IMR-90 (cell line): ENCODE measurements around the gene CXCL12.

Experiments
- BHLHE40 ChIP-seq: fragments of 150-350 bp; IDR thresholded peaks from 2 replicates; pipeline ENCODE4 v1.6.1; 2016; ENCODE audit warnings: mild to moderate bottlenecking, low read depth, low read length
- CEBPB ChIP-seq: IDR thresholded peaks from 2 replicates; pipeline ENCODE4 v1.6.1; 2012; ENCODE audit warnings: low read depth, low read length, improper control_type of control experiment
- FOS ChIP-seq: fragments of 150-350 bp; IDR thresholded peaks from 2 replicates; pipeline ENCODE4 v1.6.1; 2016; ENCODE audit warnings: low read depth, low read length
- MAFK ChIP-seq: IDR thresholded peaks from 2 replicates; pipeline ENCODE4 v1.6.1; 2012; ENCODE audit warnings: low read depth, low read length, improper control_type of control experiment
- MAZ ChIP-seq: IDR thresholded peaks from 2 replicates; pipeline ENCODE4 v1.6.1; 2012; ENCODE audit warnings: low read depth, mild to moderate bottlenecking, low read length, improper control_type of control experiment, moderate library complexity, borderline replicate concordance
- MXI1 ChIP-seq: IDR thresholded peaks from 2 replicates; pipeline ENCODE4 v1.6.1; 2012; ENCODE audit warnings: low read depth, mild to moderate bottlenecking, low read length, moderate library complexity, borderline replicate concordance
- NFE2L2 ChIP-seq: fragments of 150-350 bp; IDR thresholded peaks from 2 replicates; pipeline ENCODE4 v1.6.1; 2016; ENCODE audit warnings: low read depth, mild to moderate bottlenecking, low read length
- POLR2A ChIP-seq: IDR thresholded peaks from 2 replicates; pipeline ENCODE4 v1.6.1; 2012; ENCODE audit warnings: mild to moderate bottlenecking, low read depth, low read length
- RAD21 ChIP-seq: IDR thresholded peaks from 2 replicates; pipeline ENCODE4 v1.6.1; 2012; ENCODE audit warnings: low read length, improper control_type of control experiment
- RCOR1 ChIP-seq: IDR thresholded peaks from 2 replicates; pipeline ENCODE4 v1.6.1; 2012; ENCODE audit warnings: mild to moderate bottlenecking, low read length, improper control_type of control experiment; ENCODE audit not compliant: insufficient replicate concordance
- RFX5 ChIP-seq: IDR thresholded peaks from 2 replicates; pipeline ENCODE4 v1.8.0; 2012; ENCODE audit warnings: low read depth, mild to moderate bottlenecking, low read length, moderate library complexity
- SMC3 ChIP-seq: fragments of 150-350 bp; IDR thresholded peaks from 2 replicates; pipeline ENCODE4 v1.6.1; 2016; ENCODE audit warnings: low read depth, mild to moderate bottlenecking, antibody characterized with exemption, low read length, moderate library complexity
- TF ChIP-seq, protein P1 (sequence below): conservative IDR thresholded peaks from 2 replicates; pipeline ENCODE4 v1.5.1; 2012; ENCODE audit warnings: mild to moderate bottlenecking, low read depth, low read length, improper control_type of control experiment
- TF ChIP-seq, protein P2 (sequence below): fragments of 150-350 bp; IDR thresholded peaks from 2 replicates; pipeline ENCODE4 v1.6.1; 2016; ENCODE audit warnings: low read depth, mild to moderate bottlenecking, low read length, moderate library complexity, borderline replicate concordance

DNA sequence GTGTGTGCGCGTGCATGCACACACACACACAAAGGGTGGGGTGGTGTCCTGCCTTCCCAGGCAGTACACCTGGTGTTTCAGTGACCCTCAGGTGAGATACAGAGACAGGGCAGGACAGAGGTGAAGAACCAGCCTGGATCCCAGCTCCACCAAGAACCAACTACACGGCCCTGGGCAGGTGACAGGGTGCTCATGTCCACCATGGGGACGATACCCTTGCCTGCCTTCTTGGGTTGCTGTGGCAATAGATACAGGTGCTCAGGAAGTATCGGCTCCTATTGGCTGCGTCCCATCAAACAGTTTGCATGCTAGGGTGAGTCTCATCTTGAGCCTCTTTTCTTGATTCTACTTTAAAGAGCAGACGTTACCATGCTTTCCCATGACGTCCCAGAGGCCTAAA lies 33.7 kb upstream of the CXCL12 start:
- TF ChIP-seq, protein P1, sequence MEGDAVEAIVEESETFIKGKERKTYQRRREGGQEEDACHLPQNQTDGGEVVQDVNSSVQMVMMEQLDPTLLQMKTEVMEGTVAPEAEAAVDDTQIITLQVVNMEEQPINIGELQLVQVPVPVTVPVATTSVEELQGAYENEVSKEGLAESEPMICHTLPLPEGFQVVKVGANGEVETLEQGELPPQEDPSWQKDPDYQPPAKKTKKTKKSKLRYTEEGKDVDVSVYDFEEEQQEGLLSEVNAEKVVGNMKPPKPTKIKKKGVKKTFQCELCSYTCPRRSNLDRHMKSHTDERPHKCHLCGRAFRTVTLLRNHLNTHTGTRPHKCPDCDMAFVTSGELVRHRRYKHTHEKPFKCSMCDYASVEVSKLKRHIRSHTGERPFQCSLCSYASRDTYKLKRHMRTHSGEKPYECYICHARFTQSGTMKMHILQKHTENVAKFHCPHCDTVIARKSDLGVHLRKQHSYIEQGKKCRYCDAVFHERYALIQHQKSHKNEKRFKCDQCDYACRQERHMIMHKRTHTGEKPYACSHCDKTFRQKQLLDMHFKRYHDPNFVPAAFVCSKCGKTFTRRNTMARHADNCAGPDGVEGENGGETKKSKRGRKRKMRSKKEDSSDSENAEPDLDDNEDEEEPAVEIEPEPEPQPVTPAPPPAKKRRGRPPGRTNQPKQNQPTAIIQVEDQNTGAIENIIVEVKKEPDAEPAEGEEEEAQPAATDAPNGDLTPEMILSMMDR = no peak
- TF ChIP-seq POLR2A (no peak), RAD21 (no peak), RCOR1 (no peak), FOS (no peak), MXI1 (no peak), NFE2L2 (no peak), MAZ (no peak), SMC3 (no peak), RFX5 (no peak), CEBPB (no peak), MAFK (no peak), BHLHE40 (no peak)
- TF ChIP-seq, protein P2, sequence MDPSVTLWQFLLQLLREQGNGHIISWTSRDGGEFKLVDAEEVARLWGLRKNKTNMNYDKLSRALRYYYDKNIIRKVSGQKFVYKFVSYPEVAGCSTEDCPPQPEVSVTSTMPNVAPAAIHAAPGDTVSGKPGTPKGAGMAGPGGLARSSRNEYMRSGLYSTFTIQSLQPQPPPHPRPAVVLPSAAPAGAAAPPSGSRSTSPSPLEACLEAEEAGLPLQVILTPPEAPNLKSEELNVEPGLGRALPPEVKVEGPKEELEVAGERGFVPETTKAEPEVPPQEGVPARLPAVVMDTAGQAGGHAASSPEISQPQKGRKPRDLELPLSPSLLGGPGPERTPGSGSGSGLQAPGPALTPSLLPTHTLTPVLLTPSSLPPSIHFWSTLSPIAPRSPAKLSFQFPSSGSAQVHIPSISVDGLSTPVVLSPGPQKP = no peak
